H9 (cell line): ENCODE measurements around the gene CGGBP1. TPM values are rescaled to one million over a fixed set of nuclear protein-coding genes. Genes with fewer than 3 reads are reported as not detected.

ENCODE experiments used
- DNase-seq: peaks from one replicate; pipeline ENCODE4 v3.0.0-alpha.2; 2017
- H2AFZ ChIP-seq: one replicate; pipeline ENCODE4 v1.6.1; 2013; ENCODE audit warnings: mild to moderate bottlenecking, low read length, control low read depth, moderate library complexity
- H2AK5ac ChIP-seq: 2 replicates; pipeline ENCODE4 v1.6.1; 2013; ENCODE audit warnings: low read length, control low read depth, mixed read lengths; ENCODE audit not compliant: insufficient read length
- H2BK120ac ChIP-seq: one replicate; pipeline ENCODE4 v1.6.1; 2013; ENCODE audit warnings: low read depth, mild to moderate bottlenecking, low read length, control low read depth, inconsistent platforms; ENCODE audit not compliant: poor library complexity, severe bottlenecking
- H2BK12ac ChIP-seq: 2 replicates; pipeline ENCODE4 v1.6.1; 2013; ENCODE audit warnings: low read length, control low read depth, mixed read lengths, low read depth; ENCODE audit not compliant: insufficient read length
- H2BK15ac ChIP-seq: 2 replicates; pipeline ENCODE4 v1.6.1; 2013; ENCODE audit warnings: low read depth, low read length, control low read depth
- H2BK20ac ChIP-seq: one replicate; pipeline ENCODE4 v1.6.1; 2013; ENCODE audit warnings: low read depth, mild to moderate bottlenecking, low read length, control low read depth, inconsistent platforms; ENCODE audit not compliant: poor library complexity, severe bottlenecking
- H2BK5ac ChIP-seq: 2 replicates; pipeline ENCODE4 v1.6.1; 2013; ENCODE audit warnings: low read length, control low read depth, mixed read lengths; ENCODE audit not compliant: insufficient read length
- H3K14ac ChIP-seq: 2 replicates; pipeline ENCODE4 v1.6.1; 2013; ENCODE audit warnings: low read length, control low read depth; ENCODE audit not compliant: insufficient read depth
- H3K18ac ChIP-seq: 2 replicates; pipeline ENCODE4 v1.6.1; 2013; ENCODE audit warnings: low read depth, mild to moderate bottlenecking, mixed read lengths, low read length, control low read depth; ENCODE audit not compliant: insufficient read length
- H3K23ac ChIP-seq: 2 replicates; pipeline ENCODE4 v1.6.1; 2013; ENCODE audit warnings: low read length, control low read depth, mixed read lengths, low read depth; ENCODE audit not compliant: insufficient read length
- H3K23me2 ChIP-seq: 2 replicates; pipeline ENCODE4 v1.6.1; 2013; ENCODE audit warnings: low read depth, mild to moderate bottlenecking, mixed read lengths, low read length, control low read depth; ENCODE audit not compliant: insufficient read length, poor library complexity, severe bottlenecking
- H3K27ac ChIP-seq: 2 replicates; pipeline ENCODE4 v1.5.1; 2013; ENCODE audit warnings: low read length, control low read depth, mixed read lengths, low read depth; ENCODE audit not compliant: insufficient read length
- H3K27me3 ChIP-seq: 2 replicates; pipeline ENCODE4 v1.6.1; 2013; ENCODE audit warnings: low read length, control low read depth, inconsistent platforms; ENCODE audit not compliant: insufficient read depth
- H3K4ac ChIP-seq: 2 replicates; pipeline ENCODE4 v1.6.1; 2013; ENCODE audit warnings: low read depth, mild to moderate bottlenecking, control low read depth, inconsistent platforms, low read length, moderate library complexity
- H3K4me1 ChIP-seq: 2 replicates; pipeline ENCODE4 v1.6.1; 2013; ENCODE audit warnings: low read length, control low read depth, inconsistent platforms; ENCODE audit not compliant: insufficient read depth
- H3K4me2 ChIP-seq: 2 replicates; pipeline ENCODE4 v1.6.1; 2013; ENCODE audit warnings: low read length, control low read depth, mixed read lengths; ENCODE audit not compliant: insufficient read length, insufficient read depth
- H3K56ac ChIP-seq: 2 replicates; pipeline ENCODE4 v1.6.1; 2013; ENCODE audit warnings: low read depth, mild to moderate bottlenecking, mixed read lengths, low read length, control low read depth; ENCODE audit not compliant: insufficient read length
- H3K79me1 ChIP-seq: 2 replicates; pipeline ENCODE4 v1.6.1; 2013; ENCODE audit warnings: low read depth, mild to moderate bottlenecking, moderate library complexity, low read length, control low read depth, inconsistent platforms; ENCODE audit not compliant: insufficient read depth, poor library complexity, severe bottlenecking
- H3K79me2 ChIP-seq: 2 replicates; pipeline ENCODE4 v1.6.1; 2013; ENCODE audit warnings: low read length, control low read depth, inconsistent platforms; ENCODE audit not compliant: insufficient read depth
- H3K9ac ChIP-seq: 2 replicates; pipeline ENCODE4 v1.6.1; 2013; ENCODE audit warnings: low read length, control low read depth, mixed read lengths; ENCODE audit not compliant: insufficient read length; ENCODE audit errors: extremely low read depth
- H3K9me3 ChIP-seq: one replicate; pipeline ENCODE4 v1.6.1; 2013; ENCODE audit warnings: low read depth, low read length, inconsistent platforms; ENCODE audit not compliant: control insufficient read depth
- H3T11ph ChIP-seq: one replicate; pipeline ENCODE4 v1.6.1; 2013; ENCODE audit warnings: mild to moderate bottlenecking, low read length, control low read depth, inconsistent platforms
- H4K20me1 ChIP-seq: one replicate; pipeline ENCODE4 v1.6.1; 2013; ENCODE audit not compliant: control insufficient read depth, insufficient read length, insufficient read depth
- H4K5ac ChIP-seq: 2 replicates; pipeline ENCODE4 v1.6.1; 2013; ENCODE audit warnings: low read depth, mild to moderate bottlenecking, mixed read lengths, low read length, control low read depth; ENCODE audit not compliant: insufficient read length
- H4K8ac ChIP-seq: replicated peaks from 2 replicates; pipeline ENCODE4 v1.6.1; 2013; ENCODE audit warnings: low read length, control low read depth, mixed read lengths, low read depth; ENCODE audit not compliant: insufficient read length
- H4K91ac ChIP-seq: 2 replicates; pipeline ENCODE4 v1.6.1; 2013; ENCODE audit warnings: low read depth, mild to moderate bottlenecking, moderate library complexity, mixed read lengths, low read length, control low read depth; ENCODE audit not compliant: insufficient read length
- H3K27ac Mint-ChIP-seq, 3 experiments: 2 replicates in 2 of 3; 3 replicates in 1 of 3; pipeline ENCODE4 v1.8.0; 2020 to 2021; ENCODE audit warnings: mixed read lengths in 3 of 3, mild to moderate bottlenecking in 1 of 3, moderate library complexity in 1 of 3
- H3K27me3 Mint-ChIP-seq: 2 replicates; pipeline ENCODE4 v1.8.0; 2021; ENCODE audit warnings: low read depth, mild to moderate bottlenecking, moderate library complexity, mixed read lengths
- H3K36me3 Mint-ChIP-seq, 3 experiments: 2 replicates in 2 of 3; 3 replicates in 1 of 3; pipeline ENCODE4 v1.8.0; 2020 to 2021; ENCODE audit warnings: low read depth in 3 of 3, mixed read lengths in 3 of 3; ENCODE audit not compliant: insufficient read depth in 1 of 3
- H3K4me1 Mint-ChIP-seq, 2 experiments: 2 replicates each; pipeline ENCODE4 v1.8.0; 2020; ENCODE audit warnings: mixed read lengths in 2 of 2
- H3K4me3 Mint-ChIP-seq, 2 experiments: 2 replicates in 1 of 2; 3 replicates in 1 of 2; pipeline ENCODE4 v1.8.0; 2020 to 2021; ENCODE audit warnings: mild to moderate bottlenecking in 2 of 2, mixed read lengths in 2 of 2, moderate library complexity in 1 of 2
- H3K9me3 Mint-ChIP-seq, 2 experiments: 2 replicates in 1 of 2; 3 replicates in 1 of 2; pipeline ENCODE4 v1.8.0; 2020; ENCODE audit warnings: mild to moderate bottlenecking in 2 of 2, mixed read lengths in 2 of 2, moderate library complexity in 1 of 2
- CTCF ChIP-seq: fragments of 200-600 bp; sonication (generic); conservative IDR thresholded peaks from 3 replicates; pipeline ENCODE4 v1.8.0; 2021; ENCODE audit warnings: antibody characterized with exemption, mild to moderate bottlenecking
- WGBS: extraction: QIAGEN DNeasy Blood & Tissue Kit; methylation state at CpG from one replicate; pipeline ENCODE4 v1.1.7; 2013; ENCODE audit warnings: missing lambda C conversion rate, low lambda C conversion rate, mixed read lengths; ENCODE audit not compliant: insufficient read length; ENCODE audit errors: extremely low coverage; 5-methylcytosine and 5-hydroxymethylcytosine counted together
- total RNA-seq: library from RNA; stranded (reverse); gene quantifications from 2 replicates; pipeline ENCODE4 v1.2.1, GENCODE V29; 2021

Gene CGGBP1
- total RNA-seq, 1 experiment from 2014 or later: 75.0 TPM

DNA sequence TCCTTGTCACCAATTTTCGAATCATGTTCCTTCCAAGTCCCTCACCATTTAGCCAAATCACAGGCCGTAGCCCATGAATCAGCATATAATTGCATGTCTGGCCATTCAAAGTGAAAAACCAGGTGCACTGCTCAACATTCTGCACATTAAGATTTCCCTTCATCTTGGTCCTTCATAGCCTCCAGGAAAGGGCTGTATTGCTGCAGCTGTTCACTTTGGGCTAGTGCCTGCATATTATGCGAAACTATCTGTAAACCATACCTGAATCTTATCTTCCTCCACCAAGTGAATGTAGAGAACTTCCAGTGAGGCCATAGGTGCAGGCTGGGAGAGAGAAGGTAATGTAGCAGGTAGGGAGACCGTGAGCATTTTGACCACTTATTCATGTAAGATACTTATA is 18.3 kb downstream of the CGGBP1 start:
- no peak for DNase-seq
- Histone ChIP-seq H4K8ac (no peak overlapping the region), H2AK5ac (no peak overlapping the region), H2AFZ (no peak overlapping the region), H3K79me2 (no peaks in the 10 kb centered on the region), H3K18ac (no peak overlapping the region), H2BK20ac (no peak overlapping the region), H2BK5ac (no peak overlapping the region), H3T11ph (no peak overlapping the region), H3K4me1 (no peaks in the 10 kb centered on the region), H3K56ac (no peak overlapping the region), H2BK15ac (no peak overlapping the region), H2BK120ac (no peak overlapping the region), H3K4me2 (no peak overlapping the region), H3K27me3 (no peaks in the 10 kb centered on the region), H3K23ac (no peak overlapping the region), H4K91ac (no peak overlapping the region), H3K9me3 (no peaks in the 10 kb centered on the region), H3K23me2 (no peaks in the 10 kb centered on the region), H3K14ac (no peak overlapping the region), H3K27ac (no peak overlapping the region), H3K79me1 (no peaks in the 10 kb centered on the region), H3K4ac (no peak overlapping the region), H2BK12ac (no peak overlapping the region), H3K9ac (no peak overlapping the region), H4K5ac (no peak overlapping the region), H4K20me1 (no peaks in the 10 kb centered on the region)
- Mint-ChIP-seq H3K36me3 (no peaks in the 10 kb centered on the region), H3K9me3 (no peaks in the 10 kb centered on the region), H3K4me1 (no peaks in the 10 kb centered on the region), H3K4me3 (no peak overlapping the region), H3K27ac (no peak overlapping the region), H3K27me3 (no peaks in the 10 kb centered on the region)
- WGBS: no CpG with 5 or more reads among the region's 4 CpGs
- TF ChIP-seq CTCF: no peak
